SK-N-SH (cell line): ENCODE measurements around the gene GCLC. TPM values are rescaled to one million over a fixed set of nuclear protein-coding genes. Genes with fewer than 3 reads are reported as not detected.

Experiments
- CTCF ChIA-PET: fragments of 300-600, 350-600 bp; formaldehyde crosslinking; extraction: SDS; loops from one replicate; lab custom pipeline; 2021; lab: Yijun Ruan, JAX
- POLR2A ChIA-PET: fragments of 350-600 bp; sonication (Branson Sonifier 250); formaldehyde crosslinking; extraction: SDS; loops from one replicate; lab custom pipeline; 2020; ENCODE audit warnings: antibody characterized with exemption, inconsistent platforms; lab: Yijun Ruan, JAX
- DNase-seq: peaks from one replicate; pipeline ENCODE4 v3.0.0; 2012
- H2AFZ ChIP-seq: fragments of 200-600 bp; sonication (generic); 2 replicates; pipeline ENCODE4 v1.8.1; 2016; ENCODE audit warnings: antibody characterized with exemption, mild to moderate bottlenecking, low read depth
- H3F3A ChIP-seq: fragments of 200-600 bp; sonication (generic); replicated peaks from 2 replicates; pipeline ENCODE3; 2016; ENCODE audit warnings: antibody characterized with exemption, mild to moderate bottlenecking; ENCODE audit not compliant: insufficient read depth
- H3K27ac ChIP-seq, 2 experiments: fragments of 200-500 bp in 1 of 2; fragments of 200-600 bp in 1 of 2; sonication (Bioruptor generic) in 1 of 2; sonication (generic), shearing (Covaris generic) in 1 of 2; 2 replicates each; pipeline versions ENCODE4 v1.5.1 to v1.6.1; 2014 to 2016; ENCODE audit warnings: low read depth in 2 of 2, inconsistent platforms in 1 of 2, low read length in 1 of 2, mild to moderate bottlenecking in 1 of 2, mixed read lengths in 1 of 2
- H3K27me3 ChIP-seq: fragments of 200-600 bp; sonication (generic), shearing (Covaris generic); 2 replicates; pipeline ENCODE4 v1.6.1; 2016; ENCODE audit warnings: mixed run types; ENCODE audit not compliant: insufficient read depth
- H3K36me3 ChIP-seq, 2 experiments: fragments of 200-500 bp in 1 of 2; fragments of 200-600 bp in 1 of 2; sonication (Bioruptor generic) in 1 of 2; sonication (generic) in 1 of 2; replicated peaks in 1 of 2; 2 replicates each; pipeline versions ENCODE3 to v1.5.1; 2014 to 2016; ENCODE audit warnings: low read length in 1 of 2, mild to moderate bottlenecking in 1 of 2; ENCODE audit not compliant: insufficient read depth in 2 of 2, control insufficient read depth in 1 of 2
- H3K4me1 ChIP-seq, 2 experiments: fragments of 200-500 bp in 1 of 2; fragments of 200-600 bp in 1 of 2; sonication (Bioruptor generic) in 1 of 2; sonication (generic), shearing (Covaris generic) in 1 of 2; 2 replicates each; pipeline versions ENCODE4 v1.5.1 to v1.6.1; 2014 to 2016; ENCODE audit warnings: low read depth in 1 of 2, low read length in 1 of 2, mixed run types in 1 of 2; ENCODE audit not compliant: insufficient read depth in 2 of 2, control insufficient read depth in 1 of 2
- H3K4me2 ChIP-seq: fragments of 200-600 bp; sonication (generic), shearing (Covaris generic); 2 replicates; pipeline ENCODE4 v1.6.1; 2017; ENCODE audit warnings: mixed run types
- H3K4me3 ChIP-seq, 2 experiments: fragments of 200-500 bp in 1 of 2; fragments of 200-600 bp in 1 of 2; sonication (Bioruptor generic) in 1 of 2; sonication (generic), shearing (Covaris generic) in 1 of 2; 2 replicates each; pipeline versions ENCODE4 v1.5.1 to v1.8.1; 2014 to 2016; ENCODE audit warnings: low read depth in 2 of 2, inconsistent platforms in 1 of 2, low read length in 1 of 2, mild to moderate bottlenecking in 1 of 2, mixed read lengths in 1 of 2, moderate library complexity in 1 of 2
- H3K79me2 ChIP-seq: fragments of 200-600 bp; sonication (generic); 2 replicates; pipeline ENCODE4 v1.8.1; 2017; ENCODE audit warnings: mild to moderate bottlenecking; ENCODE audit not compliant: insufficient read depth
- H3K9ac ChIP-seq: fragments of 200-600 bp; sonication (generic); 2 replicates; pipeline ENCODE4 v1.6.1; 2017; ENCODE audit warnings: mixed run types
- H3K9me2 ChIP-seq: fragments of 200-600 bp; sonication (generic); 2 replicates; pipeline ENCODE4 v1.6.1; 2017; ENCODE audit warnings: mixed run types
- H3K9me3 ChIP-seq: fragments of 200-600 bp; sonication (generic); 2 replicates; pipeline ENCODE4 v1.6.1; 2017; ENCODE audit warnings: mixed run types, mild to moderate bottlenecking, moderate library complexity
- H4K20me1 ChIP-seq: fragments of 200-600 bp; sonication (generic); 2 replicates; pipeline ENCODE4 v1.6.1; 2017; ENCODE audit warnings: mild to moderate bottlenecking, mixed run types; ENCODE audit not compliant: insufficient read depth
- CHD2 ChIP-seq: fragments of 150-350 bp; IDR thresholded peaks from 2 replicates; pipeline ENCODE4 v1.6.1; 2018; ENCODE audit warnings: low read length; ENCODE audit not compliant: partially characterized antibody
- EZH2phosphoT487 ChIP-seq: fragments of 200-600 bp; sonication (generic); IDR thresholded peaks from 2 replicates; pipeline ENCODE4 v1.6.1; 2017; ENCODE audit warnings: low read depth, mixed run types, mild to moderate bottlenecking, antibody characterized with exemption, moderate library complexity, borderline replicate concordance
- FOSL2 ChIP-seq: IDR thresholded peaks from 2 replicates; pipeline ENCODE4 v1.4.0; 2012; ENCODE audit warnings: low read depth, mild to moderate bottlenecking, moderate library complexity, borderline replicate concordance
- GABPA ChIP-seq: IDR thresholded peaks from 2 replicates; pipeline ENCODE4 v1.4.0; 2012; ENCODE audit warnings: low read depth, mild to moderate bottlenecking
- GATA2 ChIP-seq: sonication (generic); formaldehyde crosslinking; IDR thresholded peaks from 2 replicates; pipeline ENCODE4 v1.5.0; 2020; ENCODE audit warnings: mild to moderate bottlenecking, missing genetic modification reagents
- JUND ChIP-seq: IDR thresholded peaks from 2 replicates; pipeline ENCODE4 v1.4.0; 2012
- MEF2A ChIP-seq: IDR thresholded peaks from 2 replicates; pipeline ENCODE4 v1.4.0; 2012; ENCODE audit warnings: low read depth, borderline replicate concordance
- MXI1 ChIP-seq: IDR thresholded peaks from 2 replicates; pipeline ENCODE4 v1.6.1; 2012; ENCODE audit warnings: mild to moderate bottlenecking, low read depth, low read length, improper control_type of control experiment
- NRF1 ChIP-seq: IDR thresholded peaks from 2 replicates; pipeline ENCODE4 v1.6.1; 2012; ENCODE audit warnings: low read depth, mild to moderate bottlenecking, low read length
- POLR2AphosphoS5 ChIP-seq: IDR thresholded peaks from 2 replicates; pipeline ENCODE4 v1.6.1; 2012; ENCODE audit warnings: low read depth, low read length
- RCOR1 ChIP-seq: fragments of 150-350 bp; IDR thresholded peaks from 2 replicates; pipeline ENCODE4 v1.6.1; 2017; ENCODE audit warnings: antibody characterized with exemption, low read length
- RFX5 ChIP-seq: IDR thresholded peaks from 2 replicates; pipeline ENCODE4 v1.6.1; 2012; ENCODE audit warnings: mild to moderate bottlenecking, improper control_type of control experiment, low read length
- SMC3 ChIP-seq: IDR thresholded peaks from 2 replicates; pipeline ENCODE4 v1.6.1; 2012; ENCODE audit warnings: low read depth, low read length, improper control_type of control experiment
- TCF12 ChIP-seq: IDR thresholded peaks from 2 replicates; pipeline ENCODE4 v1.4.0; 2012
- TEAD4 ChIP-seq: IDR thresholded peaks from 2 replicates; pipeline ENCODE4 v1.4.0; 2012; ENCODE audit warnings: mild to moderate bottlenecking, borderline replicate concordance; ENCODE audit not compliant: insufficient read depth
- WGBS: methylation state at CpG from one replicate; pipeline ENCODE4 v1.1.6; 2017; ENCODE audit warnings: low lambda C conversion rate; 5-methylcytosine and 5-hydroxymethylcytosine counted together
- polyA plus RNA-seq, 3 experiments: library from polyadenylated mRNA; depleted of rRNA; stranded (reverse); fragments of >200 nt; gene quantifications; 2 replicates each; pipeline ENCODE4 v1.2.3, GENCODE V29; 2012
- TF ChIP-seq, protein P1 (sequence below): fragments of 150-350 bp; IDR thresholded peaks from 2 replicates; pipeline ENCODE4 v1.6.1; 2016; ENCODE audit warnings: mild to moderate bottlenecking, low read depth, low read length
- TF ChIP-seq, protein P2 (sequence below): fragments of 200-600 bp; sonication (generic); IDR thresholded peaks from 2 replicates; pipeline ENCODE4 v1.6.1; 2017; ENCODE audit warnings: antibody characterized with exemption, mild to moderate bottlenecking, moderate library complexity
- TF ChIP-seq, protein P3 (sequence below): IDR thresholded peaks from 2 replicates; pipeline ENCODE4 v1.4.0; 2012; ENCODE audit warnings: low read depth, borderline replicate concordance
- TF ChIP-seq, protein P4 (sequence below): fragments of 150-350 bp; IDR thresholded peaks from 2 replicates; pipeline ENCODE4 v1.6.1; 2017; ENCODE audit warnings: antibody characterized with exemption, low read length, low read depth, borderline replicate concordance

Gene GCLC
- polyA plus RNA-seq, 1 of the 3 experiments (the other 2 are of a cell fraction): 7.5 TPM

DNA sequence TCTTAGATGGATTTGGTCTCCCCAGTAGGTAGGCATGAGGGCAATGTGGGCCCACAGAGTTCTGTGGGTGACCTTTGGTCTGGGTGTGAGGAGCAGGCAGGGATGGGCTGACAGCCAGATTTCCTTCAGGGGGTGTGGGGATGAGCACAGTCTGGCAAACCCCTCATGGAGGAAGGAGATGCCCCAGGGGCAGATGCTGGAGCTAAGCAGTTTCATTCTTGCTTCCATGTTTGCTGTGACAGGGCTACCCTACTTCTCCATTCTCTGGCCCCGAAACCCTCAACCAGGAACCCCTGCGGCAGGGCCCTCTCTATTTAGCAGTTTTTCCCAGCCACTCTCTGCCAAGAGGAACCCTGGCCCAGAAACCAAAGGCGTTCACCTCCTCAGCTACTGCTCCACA lies 40.4 kb downstream of the GCLC start:
- Histone ChIP-seq H4K20me1 (no peaks in the 10 kb centered on the region), H3K9ac (no peak overlapping the region), H3K4me3 (no peak overlapping the region), H3K9me3 (no peaks in the 10 kb centered on the region), H3K36me3 (peaks cover 21 to 57% of the 10 kb centered on the region in 2 experiments), H3K9me2 (no peaks in the 10 kb centered on the region), H3K79me2 (no peaks in the 10 kb centered on the region), H3K4me2 (no peak overlapping the region), H2AFZ (no peak overlapping the region), H3K27me3 (no peaks in the 10 kb centered on the region), H3F3A (no peaks in the 10 kb centered on the region), H3K4me1 (no peaks in the 10 kb centered on the region; a peak in 1 of 4 replicates), H3K27ac (no peak overlapping the region)
- POLR2A ChIA-PET: no interaction called here
- DNase-seq: no peak
- TF ChIP-seq RCOR1 (no peak), EZH2phosphoT487 (no peak), GATA2 (CRISPR knock-in tag) (no peak), NRF1 (no peak), FOSL2 (no peak), JUND (no peak), POLR2AphosphoS5 (no peak), GABPA (no peak), TCF12 (no peak), MXI1 (no peak), SMC3 (no peak), CHD2 (no peak), TEAD4 (no peak), MEF2A (no peak), RFX5 (no peak)
- TF ChIP-seq, protein P1, sequence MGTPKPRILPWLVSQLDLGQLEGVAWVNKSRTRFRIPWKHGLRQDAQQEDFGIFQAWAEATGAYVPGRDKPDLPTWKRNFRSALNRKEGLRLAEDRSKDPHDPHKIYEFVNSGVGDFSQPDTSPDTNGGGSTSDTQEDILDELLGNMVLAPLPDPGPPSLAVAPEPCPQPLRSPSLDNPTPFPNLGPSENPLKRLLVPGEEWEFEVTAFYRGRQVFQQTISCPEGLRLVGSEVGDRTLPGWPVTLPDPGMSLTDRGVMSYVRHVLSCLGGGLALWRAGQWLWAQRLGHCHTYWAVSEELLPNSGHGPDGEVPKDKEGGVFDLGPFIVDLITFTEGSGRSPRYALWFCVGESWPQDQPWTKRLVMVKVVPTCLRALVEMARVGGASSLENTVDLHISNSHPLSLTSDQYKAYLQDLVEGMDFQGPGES: no peak
- TF ChIP-seq, protein P2, sequence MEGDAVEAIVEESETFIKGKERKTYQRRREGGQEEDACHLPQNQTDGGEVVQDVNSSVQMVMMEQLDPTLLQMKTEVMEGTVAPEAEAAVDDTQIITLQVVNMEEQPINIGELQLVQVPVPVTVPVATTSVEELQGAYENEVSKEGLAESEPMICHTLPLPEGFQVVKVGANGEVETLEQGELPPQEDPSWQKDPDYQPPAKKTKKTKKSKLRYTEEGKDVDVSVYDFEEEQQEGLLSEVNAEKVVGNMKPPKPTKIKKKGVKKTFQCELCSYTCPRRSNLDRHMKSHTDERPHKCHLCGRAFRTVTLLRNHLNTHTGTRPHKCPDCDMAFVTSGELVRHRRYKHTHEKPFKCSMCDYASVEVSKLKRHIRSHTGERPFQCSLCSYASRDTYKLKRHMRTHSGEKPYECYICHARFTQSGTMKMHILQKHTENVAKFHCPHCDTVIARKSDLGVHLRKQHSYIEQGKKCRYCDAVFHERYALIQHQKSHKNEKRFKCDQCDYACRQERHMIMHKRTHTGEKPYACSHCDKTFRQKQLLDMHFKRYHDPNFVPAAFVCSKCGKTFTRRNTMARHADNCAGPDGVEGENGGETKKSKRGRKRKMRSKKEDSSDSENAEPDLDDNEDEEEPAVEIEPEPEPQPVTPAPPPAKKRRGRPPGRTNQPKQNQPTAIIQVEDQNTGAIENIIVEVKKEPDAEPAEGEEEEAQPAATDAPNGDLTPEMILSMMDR: no peak
- TF ChIP-seq, protein P3, sequence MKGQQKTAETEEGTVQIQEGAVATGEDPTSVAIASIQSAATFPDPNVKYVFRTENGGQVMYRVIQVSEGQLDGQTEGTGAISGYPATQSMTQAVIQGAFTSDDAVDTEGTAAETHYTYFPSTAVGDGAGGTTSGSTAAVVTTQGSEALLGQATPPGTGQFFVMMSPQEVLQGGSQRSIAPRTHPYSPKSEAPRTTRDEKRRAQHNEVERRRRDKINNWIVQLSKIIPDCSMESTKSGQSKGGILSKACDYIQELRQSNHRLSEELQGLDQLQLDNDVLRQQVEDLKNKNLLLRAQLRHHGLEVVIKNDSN: no peak
- TF ChIP-seq, protein P4, sequence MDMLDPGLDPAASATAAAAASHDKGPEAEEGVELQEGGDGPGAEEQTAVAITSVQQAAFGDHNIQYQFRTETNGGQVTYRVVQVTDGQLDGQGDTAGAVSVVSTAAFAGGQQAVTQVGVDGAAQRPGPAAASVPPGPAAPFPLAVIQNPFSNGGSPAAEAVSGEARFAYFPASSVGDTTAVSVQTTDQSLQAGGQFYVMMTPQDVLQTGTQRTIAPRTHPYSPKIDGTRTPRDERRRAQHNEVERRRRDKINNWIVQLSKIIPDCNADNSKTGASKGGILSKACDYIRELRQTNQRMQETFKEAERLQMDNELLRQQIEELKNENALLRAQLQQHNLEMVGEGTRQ: no peak
- CTCF ChIA-PET: interaction anchor here (1.0 to 5.7 kb wide), 4 partner anchors 12 to 221 kb away, joined by 3 to 37 read pairs (median 9); no protein-coding TSS in a partner anchor
- 89% methylated on average over 1 of the region's 3 CpGs for WGBS
